Vagina (tissue), 2 donors: ENCODE results near the gene DACT2. TPM values are rescaled to one million over a fixed set of nuclear protein-coding genes. Genes with fewer than 3 reads are reported as not detected.

Experiments used
- DNase-seq, 2 donors: peaks; one replicate each; pipeline ENCODE4 v3.0.0-alpha.2; 2017; ENCODE audit errors: extremely low spot score in 2 of 2
- H3K27ac ChIP-seq: fragments of 200-600 bp; sonication (generic); one replicate; pipeline ENCODE4 v1.5.1; 2019
- H3K27me3 ChIP-seq: fragments of 200-600 bp; sonication (generic); one replicate; pipeline ENCODE4 v1.5.1; 2019
- H3K36me3 ChIP-seq, 2 donors: fragments of 200-600 bp; sonication (generic); one replicate each; pipeline ENCODE4 v1.5.1; 2017 to 2019
- H3K4me1 ChIP-seq: fragments of 200-600 bp; sonication (generic); one replicate; pipeline ENCODE4 v1.5.1; 2019
- H3K4me3 ChIP-seq, 2 donors: fragments of 200-600 bp; sonication (generic); 1 replicate in 1 of 2; 2 replicates in 1 of 2; pipeline ENCODE4 v1.5.1; 2016 to 2019
- H3K9me3 ChIP-seq: fragments of 200-600 bp; sonication (generic); one replicate; pipeline ENCODE4 v1.5.1; 2019
- CTCF ChIP-seq, 3 experiments: fragments of 450-650 bp in 2 of 3; fragments of 200-600 bp in 1 of 3; sonication (generic) in 1 of 3; IDR thresholded peaks; one replicate each; pipeline ENCODE4 v1.5.1; 2017 to 2019; ENCODE audit warnings: antibody characterized with exemption in 3 of 3, mild to moderate bottlenecking in 2 of 3, moderate library complexity in 2 of 3
- POLR2A ChIP-seq, 2 donors: fragments of 450-650 bp; IDR thresholded peaks; one replicate each; pipeline ENCODE4 v1.6.1; 2017; ENCODE audit warnings: antibody characterized with exemption in 2 of 2, mild to moderate bottlenecking in 2 of 2, moderate library complexity in 2 of 2
- POLR2AphosphoS5 ChIP-seq, 2 donors: sonication (generic); formaldehyde crosslinking; IDR thresholded peaks; one replicate each; pipeline ENCODE4 v1.9.0; 2017; ENCODE audit warnings: antibody characterized with exemption in 2 of 2, mild to moderate bottlenecking in 2 of 2, low read depth in 1 of 2; ENCODE audit not compliant: insufficient read depth in 1 of 2
- intact Hi-C: fragments of 100-400 bp; cut with DNase I; formaldehyde crosslinking; loops from one replicate; pipeline ENCODE4 v1.15.1; 2023
- total RNA-seq: library from RNA; depleted of rRNA; stranded (reverse); fragments of >200 nt; gene quantifications from one replicate; pipeline ENCODE4 v1.2.3, GENCODE V29; 2016

DACT2 gene
- total RNA-seq, 1 donor from 2014 or later, result 1.5 TPM

GRCh38 chr6:168258795-168259194 is 60.8 kb downstream of the DACT2 start:
- H3K27ac ChIP-seq, result no peak overlapping the region
- intact Hi-C loops, result no loop called here
- H3K36me3 ChIP-seq, result no peaks in the 10 kb centered on the region
- no peaks in the 10 kb centered on the region for H3K27me3 ChIP-seq
- no peak overlapping the region for H3K4me3 ChIP-seq
- H3K9me3 ChIP-seq, result no peaks in the 10 kb centered on the region
- no peaks in the 10 kb centered on the region for H3K4me1 ChIP-seq
- TF ChIP-seq POLR2AphosphoS5 (IDR thresholded peaks at IDR 0.05; ENCODE audit: insufficient read depth in 1 of 2, low read depth in 1 of 2), result no peak
- no peak for TF ChIP-seq POLR2A (IDR thresholded peaks at IDR 0.05)
- DNase-seq, result no peak

GRCh38 chr6:168256940-168257339 is 62.6 kb downstream of the DACT2 start:
- intact Hi-C loops, result no loop called here

More at GRCh38 chr6:168256940-168257339, 62.6 kb downstream of the DACT2 start:
- H3K36me3 ChIP-seq, result no peaks in the 10 kb centered on the region
- no peaks in the 10 kb centered on the region for H3K27me3 ChIP-seq
- TF ChIP-seq POLR2AphosphoS5 (IDR thresholded peaks at IDR 0.05; ENCODE audit: insufficient read depth in 1 of 2, low read depth in 1 of 2), result no peak
- no peak for TF ChIP-seq POLR2A (IDR thresholded peaks at IDR 0.05)
- no peak for TF ChIP-seq CTCF (IDR thresholded peaks at IDR 0.05)
- no peaks in the 10 kb centered on the region for H3K4me1 ChIP-seq
- no peak for DNase-seq
- no peak overlapping the region for H3K27ac ChIP-seq
- H3K9me3 ChIP-seq, result no peaks in the 10 kb centered on the region
- H3K4me3 ChIP-seq, result no peak overlapping the region

Other genes starting within 250 kb of the DACT2 start
- not detected for gene FRMD1, start 240.6 kb downstream of the DACT2 start, total RNA-seq
- gene SMOC2, start 121.4 kb upstream of the DACT2 start, total RNA-seq, result 22.1 TPM